Stimulated activated CD8-positive, alpha-beta memory T cell treated with anti-CD3 and anti-CD28 coated beads, Interleukin-7, amount 100 ng/mL, for 1 hour (primary cell): ENCODE data around the gene ITIH4.

Source experiments
- DNase-seq, 2 donors: peaks; one replicate each; pipeline ENCODE4 v3.0.0-alpha.2; 2020; ENCODE audit warnings: low read depth in 2 of 2

ITIH4 gene

GRCh38 chr3:52830535-52831258 lies at the start of gene ITIH4:
Gene ITIH4 (minus strand): TSS chr3:52830672. CDS start chr3:52830642, 30 bp downstream.
- DNase-seq = no peak

- no peak for DNase-seq
Measured at GRCh38 chr3:52880047-52880446, 49.6 kb upstream of the ITIH4 start.

- DNase-seq = no peak
Measured at GRCh38 chr3:52879581-52879980, 49.1 kb upstream of the ITIH4 start.

GRCh38 chr3:52879090-52879489 lies 48.6 kb upstream of the ITIH4 start:
- no peak for DNase-seq

- DNase-seq = no peak
Measured at GRCh38 chr3:52877085-52877484, 46.6 kb upstream of the ITIH4 start.

GRCh38 chr3:52874864-52875587 lies 44.6 kb upstream of the ITIH4 start:
- no peak for DNase-seq

- DNase-seq = no peak
Measured at GRCh38 chr3:52874160-52874701, 43.8 kb upstream of the ITIH4 start.

- no peak for DNase-seq
Measured at GRCh38 chr3:52873433-52874159, 43.1 kb upstream of the ITIH4 start.

- DNase-seq = no peak
Measured at GRCh38 chr3:52872245-52872644, 41.8 kb upstream of the ITIH4 start.

- no peak for DNase-seq
Measured at GRCh38 chr3:52871761-52872160, 41.3 kb upstream of the ITIH4 start.

GRCh38 chr3:52870471-52870870 lies 40.0 kb upstream of the ITIH4 start:
- no peak for DNase-seq

GRCh38 chr3:52866427-52866826 lies 36.0 kb upstream of the ITIH4 start:
- no peak for DNase-seq

- DNase-seq = no peak
Measured at GRCh38 chr3:52865994-52866393, 35.5 kb upstream of the ITIH4 start.

GRCh38 chr3:52860424-52860768 lies 29.9 kb upstream of the ITIH4 start:
- DNase-seq = no peak

- DNase-seq = no peak
Measured at GRCh38 chr3:52859686-52860423, 29.4 kb upstream of the ITIH4 start.

- no peak for DNase-seq
Measured at GRCh38 chr3:52857864-52858263, 27.4 kb upstream of the ITIH4 start.

- DNase-seq = no peak
Measured at GRCh38 chr3:52857133-52857532, 26.7 kb upstream of the ITIH4 start.

GRCh38 chr3:52856666-52857065 lies 26.2 kb upstream of the ITIH4 start:
- DNase-seq = no peak

- DNase-seq = no peak
Measured at GRCh38 chr3:52854013-52854412, 23.5 kb upstream of the ITIH4 start.

- no peak for DNase-seq
Measured at GRCh38 chr3:52852419-52852818, 21.9 kb upstream of the ITIH4 start.

GRCh38 chr3:52851348-52851747 lies 20.9 kb upstream of the ITIH4 start:
- DNase-seq = no peak

- no peak for DNase-seq
Measured at GRCh38 chr3:52849656-52850055, 19.2 kb upstream of the ITIH4 start.
